ENCODE measurements around the gene HNF4A. TPM values are rescaled to one million over a fixed set of nuclear protein-coding genes. Genes with fewer than 3 reads are reported as not detected.

The HNF4A gene
- total and polyA plus RNA-seq, 2 of the 13 experiments (the other 11 are each of a cell fraction or from before 2014, with no cell fraction given), result 80.9 to 169 TPM

GRCh38 chr20:44400970-44401769, 45.7 kb downstream of the HNF4A start (continued):
- TF ChIP-seq CENPX (CRISPR knock-in tag; IDR thresholded peaks at IDR 0.05) (no peak), ZNF253 (CRISPR knock-in tag; IDR thresholded peaks at IDR 0.05; ENCODE audit: borderline replicate concordance) (peak; percentile 88; the same call in 1 of the 2 replicates), PLRG1 (conservative IDR thresholded peaks at IDR 0.05) (no peak), SOX13 (IDR thresholded peaks at IDR 0.05) (peak; percentile 67), SOX13 (CRISPR knock-in tag; conservative IDR thresholded peaks at IDR 0.05 in 1 of 2, IDR thresholded peaks at IDR 0.05 in 1 of 2) (peak in 1 of 2 experiments; percentile 72; a peak in 2 of 4 replicates), SMC3 (IDR thresholded peaks at IDR 0.05; ENCODE audit: low read length) (no peak), ZNF619 (CRISPR knock-in tag; IDR thresholded peaks at IDR 0.05) (peak; percentile 89; the same call in 1 of the 2 replicates), KLF16 (CRISPR knock-in tag; IDR thresholded peaks at IDR 0.05) (peak in 1 of 2 experiments; percentile 81; a peak in 1 of 4 replicates), LRRFIP1 (CRISPR knock-in tag; conservative IDR thresholded peaks at IDR 0.05) (no peak), POLR2AphosphoS5 (IDR thresholded peaks at IDR 0.05; ENCODE audit: low read depth, low read length) (peak; percentile 97), ZFYVE20 (CRISPR knock-in tag; IDR thresholded peaks at IDR 0.05; ENCODE audit: borderline replicate concordance, low read depth) (peak; percentile 68; the same call in 1 of the 2 replicates), ATRX (CRISPR knock-in tag; IDR thresholded peaks at IDR 0.05; ENCODE audit: borderline replicate concordance) (no peak), ZHX1 (CRISPR knock-in tag; IDR thresholded peaks at IDR 0.05; ENCODE audit: low read depth) (0 out of 2 replicates have a peak, but pooled peaks have one; percentile 57), RAD21 (CRISPR knock-in tag; IDR thresholded peaks at IDR 0.05) (no peak), PRDM15 (CRISPR knock-in tag; IDR thresholded peaks at IDR 0.05) (no peak), SAP130 (CRISPR knock-in tag; IDR thresholded peaks at IDR 0.05; ENCODE audit: low read depth) (peak; percentile 86), ZNF614 (CRISPR knock-in tag; IDR thresholded peaks at IDR 0.05; ENCODE audit: borderline replicate concordance) (no peak), NFE2 (CRISPR knock-in tag; IDR thresholded peaks at IDR 0.05) (no peak), ZIK1 (CRISPR knock-in tag; IDR thresholded peaks at IDR 0.05; ENCODE audit: borderline replicate concordance, low read depth) (no peak), ZNF333 (CRISPR knock-in tag; IDR thresholded peaks at IDR 0.05; ENCODE audit: borderline replicate concordance) (peak; percentile 90; the same call in 1 of the 2 replicates), ZBTB42 (CRISPR knock-in tag; IDR thresholded peaks at IDR 0.05) (no peak)
